OCI-LY7 (cell line): ENCODE data around the gene RAPGEFL1. TPM values are rescaled to one million over a fixed set of nuclear protein-coding genes. Genes with fewer than 3 reads are reported as not detected.
A peak's percentile ranks its signal among the peaks of the same experiment; 100 is the strongest.

ENCODE experiments used
- BruUV-seq: library from RNA; stranded (reverse); fragments of 400-500 nt; replicated peaks from 2 replicates; lab custom pipeline; 2021; lab: Mats Ljungman, UMichigan
- CTCF ChIA-PET: fragments of 300-600 bp; sonication (Branson Sonifier 250); formaldehyde crosslinking; loops from one replicate; lab custom pipeline; 2022; ENCODE audit warnings: antibody characterized with exemption; ENCODE audit not compliant: unreplicated experiment; lab: Charles Lee
- POLR2A ChIA-PET: fragments of 300-600 bp; sonication (Branson Sonifier 250); formaldehyde crosslinking; loops from one replicate; lab custom pipeline; 2022; ENCODE audit warnings: antibody characterized with exemption; lab: Charles Lee
- DNase-seq: peaks from one replicate; pipeline ENCODE4 v3.0.0-alpha.2; 2015; ENCODE audit warnings: low spot score
- H2AFZ ChIP-seq: fragments of 200-600 bp; sonication (generic), shearing (Covaris generic); 2 replicates; pipeline ENCODE4 v1.6.1; 2014; ENCODE audit warnings: mild to moderate bottlenecking, antibody characterized with exemption, low read length, moderate library complexity
- H3K27ac ChIP-seq: fragments of 200-600 bp; sonication (generic); 2 replicates; pipeline ENCODE4 v1.5.1; 2014; ENCODE audit warnings: mixed run types, low read depth, mild to moderate bottlenecking, moderate library complexity, low read length, inconsistent platforms; ENCODE audit not compliant: poor library complexity, severe bottlenecking
- H3K36me3 ChIP-seq: fragments of 200-600 bp; sonication (generic); 2 replicates; pipeline ENCODE4 v1.6.1; 2014; ENCODE audit warnings: mild to moderate bottlenecking, antibody characterized with exemption, low read length, moderate library complexity, mixed read lengths; ENCODE audit not compliant: insufficient read depth
- H3K4me1 ChIP-seq: fragments of 200-600 bp; sonication (generic); 2 replicates; pipeline ENCODE4 v1.5.1; 2014; ENCODE audit warnings: mild to moderate bottlenecking, low read length; ENCODE audit not compliant: insufficient read depth, poor library complexity, severe bottlenecking
- H3K4me2 ChIP-seq: fragments of 200-600 bp; sonication (generic); 2 replicates; pipeline ENCODE4 v1.6.1; 2014; ENCODE audit warnings: mild to moderate bottlenecking, low read length
- H3K4me3 ChIP-seq: fragments of 200-600 bp; sonication (generic); 2 replicates; pipeline ENCODE4 v1.5.1; 2014; ENCODE audit warnings: mild to moderate bottlenecking, low read depth, low read length; ENCODE audit not compliant: poor library complexity, severe bottlenecking
- H3K79me2 ChIP-seq: fragments of 200-600 bp; sonication (generic); 2 replicates; pipeline ENCODE4 v1.6.1; 2016; ENCODE audit warnings: low read depth, mild to moderate bottlenecking, low read length, moderate library complexity, mixed read lengths; ENCODE audit not compliant: insufficient read depth
- H3K9me2 ChIP-seq: fragments of 200-600 bp; sonication (generic); 2 replicates; pipeline ENCODE4 v1.6.1; 2016; ENCODE audit warnings: mild to moderate bottlenecking, low read length, mixed read lengths; ENCODE audit not compliant: insufficient read depth
- H3K9me3 ChIP-seq: fragments of 200-600 bp; sonication (generic); 2 replicates; pipeline ENCODE4 v1.6.1; 2014; ENCODE audit warnings: mild to moderate bottlenecking, mixed run types, low read length, mixed read lengths
- H4K20me1 ChIP-seq: fragments of 200-600 bp; sonication (generic); 2 replicates; pipeline ENCODE4 v1.6.1; 2014; ENCODE audit warnings: mild to moderate bottlenecking, antibody characterized with exemption, low read length, moderate library complexity, mixed read lengths; ENCODE audit not compliant: insufficient read depth
- EZH2phosphoT487 ChIP-seq: fragments of 200-600 bp; sonication (generic); IDR thresholded peaks from 2 replicates; pipeline ENCODE4 v1.6.1; 2018; ENCODE audit warnings: low read depth, borderline replicate concordance, mild to moderate bottlenecking, mixed run types, antibody characterized with exemption, low read length, moderate library complexity, mixed read lengths
- intact Hi-C: fragments of 100-400 bp; cut with micrococcal nuclease; formaldehyde crosslinking; loops from one replicate; pipeline ENCODE4 v1.10.0; 2022; ENCODE audit not compliant: unreplicated experiment
- total RNA-seq, 2 experiments: library from RNA; depleted of rRNA in 1 of 2; stranded (reverse); fragments of >200 nt in 1 of 2; shearing (Covaris generic) in 1 of 2; gene quantifications; 2 replicates each; pipeline ENCODE4 v1.2.3, GENCODE V29; 2014 to 2022
- TF ChIP-seq, protein P1 (sequence below): fragments of 200-600 bp; sonication (generic); conservative IDR thresholded peaks from 2 replicates; pipeline ENCODE4 v1.5.1; 2014; ENCODE audit warnings: mild to moderate bottlenecking, antibody characterized with exemption, low read length, moderate library complexity, mixed read lengths

Gene RAPGEFL1
- total RNA-seq, 2 experiments from 2014 or later: 2.1 to 5.8 TPM

DNA sequence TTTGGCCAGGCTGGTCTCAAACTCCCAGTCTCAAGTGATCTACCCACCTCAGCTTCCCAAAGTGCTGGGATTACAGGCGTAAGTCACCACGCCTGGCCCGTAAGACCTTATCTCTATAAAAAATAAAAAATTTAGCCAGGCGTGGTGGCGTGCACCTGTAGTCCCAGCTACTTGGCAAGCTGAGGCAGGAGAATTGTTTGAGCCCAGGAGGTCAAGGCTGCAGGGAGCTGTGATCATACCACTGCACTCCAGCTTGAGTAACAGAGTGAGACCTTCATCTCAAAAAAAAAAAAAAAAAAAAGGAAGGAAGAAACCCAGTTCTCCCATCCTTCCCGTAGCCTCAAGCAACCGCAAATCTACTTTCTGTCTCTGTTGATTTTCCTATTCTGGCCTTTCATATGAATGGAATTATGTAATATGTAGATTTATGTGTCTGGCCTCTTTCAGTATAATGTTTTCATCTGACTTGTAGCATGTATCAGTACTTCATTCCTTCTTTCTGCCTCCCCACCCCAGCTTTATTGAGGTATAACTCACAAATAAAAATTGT lies 25.8 kb upstream of the RAPGEFL1 start:
- no peaks in the 10 kb centered on the region for H3K9me2 ChIP-seq
- DNase-seq: no peak
- no peaks in the 10 kb centered on the region for H4K20me1 ChIP-seq
- H3K27ac ChIP-seq: no peak overlapping the region
- TF ChIP-seq, protein P1, sequence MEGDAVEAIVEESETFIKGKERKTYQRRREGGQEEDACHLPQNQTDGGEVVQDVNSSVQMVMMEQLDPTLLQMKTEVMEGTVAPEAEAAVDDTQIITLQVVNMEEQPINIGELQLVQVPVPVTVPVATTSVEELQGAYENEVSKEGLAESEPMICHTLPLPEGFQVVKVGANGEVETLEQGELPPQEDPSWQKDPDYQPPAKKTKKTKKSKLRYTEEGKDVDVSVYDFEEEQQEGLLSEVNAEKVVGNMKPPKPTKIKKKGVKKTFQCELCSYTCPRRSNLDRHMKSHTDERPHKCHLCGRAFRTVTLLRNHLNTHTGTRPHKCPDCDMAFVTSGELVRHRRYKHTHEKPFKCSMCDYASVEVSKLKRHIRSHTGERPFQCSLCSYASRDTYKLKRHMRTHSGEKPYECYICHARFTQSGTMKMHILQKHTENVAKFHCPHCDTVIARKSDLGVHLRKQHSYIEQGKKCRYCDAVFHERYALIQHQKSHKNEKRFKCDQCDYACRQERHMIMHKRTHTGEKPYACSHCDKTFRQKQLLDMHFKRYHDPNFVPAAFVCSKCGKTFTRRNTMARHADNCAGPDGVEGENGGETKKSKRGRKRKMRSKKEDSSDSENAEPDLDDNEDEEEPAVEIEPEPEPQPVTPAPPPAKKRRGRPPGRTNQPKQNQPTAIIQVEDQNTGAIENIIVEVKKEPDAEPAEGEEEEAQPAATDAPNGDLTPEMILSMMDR: no peak
- TF ChIP-seq EZH2phosphoT487: no peak
- POLR2A ChIA-PET: interaction anchor here (1.1 to 1.3 kb wide), 2 partner anchors 11 to 25 kb away, joined by 4 to 7 read pairs; partner anchors contain the start of gene CASC3
- BruUV-seq: no TSS peak
- no peak overlapping the region for H3K4me3 ChIP-seq
- peaks cover 98% of the 10 kb centered on the region for H3K36me3 ChIP-seq
- H3K4me1 ChIP-seq: no peaks in the 10 kb centered on the region
- H3K9me3 ChIP-seq: no peaks in the 10 kb centered on the region
- H3K4me2 ChIP-seq: no peak overlapping the region
- H2AFZ ChIP-seq: no peak overlapping the region
- intact Hi-C loops: no loop called here
- H3K79me2 ChIP-seq: peaks cover 45% of the 10 kb centered on the region; the same call in 1 of the 2 replicates
- CTCF ChIA-PET: no interaction called here

DNA sequence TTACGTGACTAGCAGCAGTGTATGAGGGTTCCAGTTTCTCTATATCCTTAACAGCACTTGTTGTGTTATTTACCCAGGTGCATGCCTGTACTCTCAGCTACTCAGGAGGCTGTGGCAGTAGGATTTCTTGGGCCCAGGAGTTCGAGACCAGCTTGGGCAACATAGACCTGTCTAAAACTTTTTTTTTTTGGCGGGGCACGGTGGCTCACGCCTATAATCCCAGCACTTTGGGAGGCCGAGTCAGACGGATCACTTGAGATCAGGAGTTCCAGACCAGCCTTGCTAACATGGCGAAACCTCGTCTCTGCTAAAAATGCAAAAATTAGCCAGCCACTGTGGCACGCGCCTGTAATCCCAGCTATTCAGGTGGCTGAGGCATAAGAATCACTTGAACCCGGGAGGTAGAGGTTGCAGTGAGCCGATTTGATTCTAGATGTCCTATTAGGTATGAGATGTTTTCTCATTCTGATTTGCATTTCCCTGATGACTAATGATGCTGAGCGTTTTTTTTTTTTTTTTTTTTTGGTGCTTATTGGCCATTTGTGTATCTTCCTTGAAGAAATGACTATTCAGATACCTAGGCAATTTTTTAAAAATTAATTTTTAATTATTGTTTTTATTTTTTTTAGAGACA lies 23.6 kb upstream of the RAPGEFL1 start:
- intact Hi-C loops: no loop called here
- H3K4me3 ChIP-seq: no peak overlapping the region
- H3K79me2 ChIP-seq: peaks cover 43% of the 10 kb centered on the region; the same call in 1 of the 2 replicates
- ChIA-PET CTCF (no interaction called here), POLR2A (interaction anchor here (0.6 kb wide), 1 partner anchor 35 kb away, joined by 3 read pairs; no protein-coding TSS in a partner anchor)
- H3K9me3 ChIP-seq: no peaks in the 10 kb centered on the region
- H3K27ac ChIP-seq: no peak overlapping the region
- H3K4me2 ChIP-seq: no peak overlapping the region
- no peaks in the 10 kb centered on the region for H4K20me1 ChIP-seq
- no TSS peak for BruUV-seq
- H3K4me1 ChIP-seq: no peaks in the 10 kb centered on the region
- H3K9me2 ChIP-seq: no peaks in the 10 kb centered on the region
- H3K36me3 ChIP-seq: peaks cover 91% of the 10 kb centered on the region
- TF ChIP-seq EZH2phosphoT487: no peak
- TF ChIP-seq, protein P1: no peak
- H2AFZ ChIP-seq: no peak overlapping the region
- DNase-seq: no peak

DNA sequence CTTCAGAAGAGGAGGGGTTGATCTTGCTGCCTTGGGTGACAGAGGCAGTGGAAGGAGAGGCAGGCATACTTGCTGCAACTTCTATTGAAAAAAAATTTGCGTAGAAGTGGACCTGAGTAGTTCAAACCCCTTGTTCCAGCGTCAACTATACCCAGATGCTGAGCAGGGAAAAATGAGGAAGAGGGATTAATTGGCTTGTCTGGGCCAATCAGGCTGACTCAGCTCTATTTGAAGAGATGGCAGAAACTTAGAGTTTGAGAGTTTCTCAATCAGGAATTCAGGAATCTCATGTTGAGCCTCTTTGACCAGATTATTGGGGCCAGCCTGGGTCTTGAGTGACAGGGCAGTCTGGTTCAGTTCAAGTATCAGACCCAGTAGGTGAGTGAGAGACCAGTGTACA lies 19.3 kb upstream of the RAPGEFL1 start:
- H3K4me1 ChIP-seq: no peaks in the 10 kb centered on the region
- no peak for DNase-seq
- H3K36me3 ChIP-seq: peaks cover 89% of the 10 kb centered on the region
- intact Hi-C loops: no loop called here
- BruUV-seq: TSS peak; percentile 5
- no peaks in the 10 kb centered on the region for H3K9me2 ChIP-seq
- no peak overlapping the region for H3K27ac ChIP-seq
- no peaks in the 10 kb centered on the region for H3K9me3 ChIP-seq
- H2AFZ ChIP-seq: no peak overlapping the region
- no peak overlapping the region for H3K4me3 ChIP-seq
- TF ChIP-seq, protein P1: no peak
- TF ChIP-seq EZH2phosphoT487: no peak
- POLR2A ChIA-PET: interaction anchor here (0.6 to 0.7 kb wide), 2 partner anchors 18 to 171 kb away, joined by 3 read pairs; no protein-coding TSS in a partner anchor
- peaks cover 39% of the 10 kb centered on the region; the same call in 1 of the 2 replicates for H3K79me2 ChIP-seq
- H3K4me2 ChIP-seq: no peak overlapping the region
- CTCF ChIA-PET: no interaction called here
- H4K20me1 ChIP-seq: no peaks in the 10 kb centered on the region
